ENCODE data around the gene ARHGAP24.
"Not testable (repeated sequence)": the region's sequence is repeated elsewhere in the genome, so short reads cannot be mapped to it uniquely, and the experiment has no call there.

Gene ARHGAP24

DNA sequence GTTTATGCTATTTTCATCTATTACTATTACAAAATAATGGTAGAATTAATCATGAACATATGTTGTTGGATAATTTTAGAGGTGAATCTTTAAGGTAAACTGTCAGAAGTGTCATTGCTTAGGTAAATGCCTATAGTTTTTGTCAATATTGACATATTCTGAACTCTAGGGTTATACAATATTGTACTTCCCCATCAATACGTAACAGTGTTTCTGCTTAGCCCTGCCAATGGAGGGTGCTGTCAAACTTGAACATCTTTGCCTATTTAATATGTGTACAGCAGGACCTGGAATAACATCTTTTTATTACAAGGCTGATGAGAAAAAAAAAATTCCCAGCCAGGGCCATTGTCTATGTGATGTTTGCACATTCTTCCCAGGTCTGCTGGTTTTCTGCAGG, 40.8 kb downstream of the ARHGAP24 start:
- DNase-seq (ENCODE audit: low read depth, low spot score): no peak

GRCh38 chr4:85518526-85518925, 43.6 kb downstream of the ARHGAP24 start:
- not testable (repeated sequence) for DNase-seq (ENCODE audit: low read depth, low spot score)

GRCh38 chr4:85520765-85521749, 46.1 kb downstream of the ARHGAP24 start:
- no peak for DNase-seq (ENCODE audit: low read depth, low spot score)

DNA sequence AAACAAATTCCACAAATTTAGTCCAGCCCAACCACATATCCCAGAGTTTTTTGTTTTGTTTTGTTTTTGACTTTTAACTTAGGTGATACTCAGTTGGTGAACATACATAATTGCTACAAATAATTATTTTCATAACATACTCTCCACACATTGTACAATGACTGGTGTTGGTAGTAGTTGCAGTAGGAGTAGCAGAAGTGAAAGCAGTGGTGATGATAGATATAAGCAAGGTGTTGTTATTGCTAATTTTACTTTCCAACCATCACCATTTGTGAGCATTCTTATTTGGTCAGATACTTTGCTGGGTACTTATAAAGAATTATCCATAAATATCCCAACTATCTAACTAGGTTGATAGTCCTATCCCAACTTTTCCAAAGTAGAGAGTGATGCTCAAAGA, 47.3 kb downstream of the ARHGAP24 start:
- DNase-seq (ENCODE audit: low read depth, low spot score): no peak

GRCh38 chr4:85522836-85523235, 47.9 kb downstream of the ARHGAP24 start:
- DNase-seq (ENCODE audit: low read depth, low spot score): no peak

DNA sequence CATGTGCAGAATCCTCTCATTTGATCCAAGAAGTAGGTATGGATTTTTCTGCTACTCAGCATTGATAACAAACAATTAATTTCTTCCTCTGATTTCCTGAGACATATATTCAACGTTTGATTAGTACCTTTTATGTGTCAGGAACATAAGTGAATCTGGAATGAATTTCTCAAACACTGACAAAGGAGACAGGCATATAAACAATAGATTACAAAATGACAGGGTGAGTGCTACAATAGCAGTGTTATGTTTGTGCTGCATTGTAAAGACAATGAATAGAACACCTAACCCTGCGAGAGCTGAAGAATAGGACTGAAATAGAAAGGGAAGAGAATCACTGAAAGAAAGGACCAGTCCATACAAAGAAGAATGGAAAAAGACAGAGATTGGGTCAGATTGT, 52.9 kb downstream of the ARHGAP24 start:
- no peak for DNase-seq (ENCODE audit: low read depth, low spot score)

DNA sequence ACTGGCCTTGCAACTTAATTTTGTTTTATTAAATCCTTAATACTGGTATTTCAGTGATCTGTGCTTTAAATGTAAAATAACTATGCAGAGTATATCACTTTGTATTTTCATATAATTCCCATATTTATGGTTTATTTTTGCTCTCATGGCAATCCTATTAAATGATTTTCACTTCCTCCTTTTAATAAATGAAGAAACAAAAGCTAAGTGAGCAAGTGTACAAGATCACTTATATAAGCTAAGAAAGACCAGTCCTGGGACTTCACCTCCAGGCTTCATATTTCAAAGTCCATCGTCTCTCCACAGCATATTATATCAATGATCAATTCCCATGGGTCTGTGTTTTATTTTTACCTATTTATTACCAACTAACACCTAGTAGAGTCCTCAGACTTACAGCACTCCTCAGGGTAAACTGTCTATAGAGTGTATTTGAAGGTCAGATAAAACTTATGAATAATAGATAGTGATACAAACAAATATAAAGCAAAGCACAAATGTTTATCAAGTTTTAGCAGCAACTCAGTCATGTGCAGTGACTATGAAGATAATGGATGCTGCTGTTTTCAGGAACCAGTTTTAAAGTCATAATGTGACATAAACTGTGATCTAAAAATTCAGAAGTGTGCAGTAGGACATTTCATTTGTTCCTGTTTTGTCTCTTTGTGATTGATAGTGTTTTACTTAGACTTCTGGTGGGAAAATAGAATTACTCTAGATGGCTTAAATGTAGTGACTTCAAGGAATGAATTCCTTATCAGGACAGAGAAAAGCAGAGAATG, 56.8 kb downstream of the ARHGAP24 start:
- DNase-seq (ENCODE audit: low read depth, low spot score): no peak

- no peak for DNase-seq (ENCODE audit: low read depth, low spot score)
Observed at GRCh38 chr4:85534120-85534519, 59.2 kb downstream of the ARHGAP24 start.

DNA sequence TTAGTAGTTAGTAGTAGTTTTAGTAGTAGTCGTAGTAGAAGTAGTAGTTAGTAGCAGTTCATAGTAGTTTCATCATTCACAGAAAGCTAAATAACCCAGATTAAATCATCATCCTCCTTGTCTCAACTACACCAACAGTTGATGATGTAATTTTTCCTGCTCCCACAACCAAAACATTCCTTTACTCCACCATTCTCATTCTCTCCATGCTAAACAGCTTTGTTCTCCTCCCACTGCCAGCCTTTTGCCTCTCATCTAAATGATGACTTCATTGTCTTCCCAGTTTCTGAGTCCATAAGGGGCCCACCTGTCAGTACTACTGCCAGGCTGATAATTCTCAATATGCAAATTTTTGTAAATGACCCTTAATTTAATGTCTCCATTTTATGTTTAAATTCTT, 68.9 kb downstream of the ARHGAP24 start:
- DNase-seq (ENCODE audit: low read depth, low spot score): no peak

DNA sequence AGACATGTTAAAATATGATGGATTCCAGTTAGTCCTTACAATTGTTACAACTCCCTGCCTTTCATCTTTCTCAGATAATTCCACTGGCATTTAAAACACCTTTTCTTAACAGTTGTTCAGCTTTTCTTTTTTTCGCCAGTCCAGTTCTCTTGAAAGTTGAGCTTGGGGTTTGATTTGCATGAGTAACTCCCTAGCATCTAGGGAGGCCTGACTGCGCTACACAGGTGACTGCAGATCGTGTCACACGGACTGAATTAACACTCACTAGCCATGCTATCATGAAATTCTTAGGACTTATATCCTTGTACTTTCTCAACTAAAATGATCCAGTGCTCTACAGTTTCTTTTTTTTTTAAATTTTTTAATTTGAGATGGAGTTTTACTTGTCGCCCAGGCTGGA, 69.8 kb downstream of the ARHGAP24 start:
- no peak for DNase-seq (ENCODE audit: low read depth, low spot score)

DNA sequence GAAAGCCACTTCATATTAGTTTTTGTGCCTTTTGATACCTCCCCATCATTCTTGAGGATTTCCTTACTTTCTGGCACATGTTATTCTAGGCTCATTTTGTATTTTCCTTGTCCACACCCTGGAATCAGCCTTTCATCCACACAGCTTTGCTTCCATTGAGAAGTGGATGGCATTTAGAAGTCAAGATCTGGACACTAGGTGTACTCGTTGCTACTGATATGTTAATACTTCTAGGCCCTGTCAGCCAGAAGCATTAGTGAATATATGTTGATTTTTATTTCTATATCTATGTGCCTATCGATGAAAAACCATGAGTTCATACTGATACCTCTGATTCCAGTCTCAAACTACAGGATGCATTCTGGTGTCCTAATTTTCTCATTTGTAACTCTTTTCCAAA, 73.2 kb downstream of the ARHGAP24 start:
- DNase-seq (ENCODE audit: low read depth, low spot score): no peak

DNA sequence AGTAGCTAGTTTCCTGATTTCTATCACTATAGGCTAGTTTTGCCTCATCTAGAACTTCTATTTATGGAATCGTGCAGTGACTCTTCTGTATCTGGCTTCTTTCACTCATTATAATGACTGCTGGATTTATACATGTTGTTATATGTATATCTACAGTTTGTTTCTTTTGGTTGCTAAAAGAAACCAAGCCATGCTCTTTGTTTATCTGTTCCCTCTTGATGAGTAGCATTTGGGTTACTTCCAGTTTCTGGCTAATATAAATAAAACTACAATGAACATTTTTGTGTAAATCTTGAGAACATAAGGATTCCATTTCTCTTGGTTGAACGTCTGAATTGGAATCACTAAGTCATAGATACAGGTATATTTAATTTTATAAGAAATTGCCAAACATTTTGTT, 73.9 kb downstream of the ARHGAP24 start:
- no peak for DNase-seq (ENCODE audit: low read depth, low spot score)

- DNase-seq (ENCODE audit: low read depth, low spot score): no peak
Observed at GRCh38 chr4:85555206-85555605, 80.3 kb downstream of the ARHGAP24 start.

GRCh38 chr4:85556283-85556682, 81.3 kb downstream of the ARHGAP24 start:
- DNase-seq (ENCODE audit: low read depth, low spot score): no peak

- DNase-seq (ENCODE audit: low read depth, low spot score): no peak
Observed at GRCh38 chr4:85557016-85557901, 82.3 kb downstream of the ARHGAP24 start.

- no peak for DNase-seq (ENCODE audit: low read depth, low spot score)
Observed at GRCh38 chr4:85565761-85566480, 91.0 kb downstream of the ARHGAP24 start.

DNA sequence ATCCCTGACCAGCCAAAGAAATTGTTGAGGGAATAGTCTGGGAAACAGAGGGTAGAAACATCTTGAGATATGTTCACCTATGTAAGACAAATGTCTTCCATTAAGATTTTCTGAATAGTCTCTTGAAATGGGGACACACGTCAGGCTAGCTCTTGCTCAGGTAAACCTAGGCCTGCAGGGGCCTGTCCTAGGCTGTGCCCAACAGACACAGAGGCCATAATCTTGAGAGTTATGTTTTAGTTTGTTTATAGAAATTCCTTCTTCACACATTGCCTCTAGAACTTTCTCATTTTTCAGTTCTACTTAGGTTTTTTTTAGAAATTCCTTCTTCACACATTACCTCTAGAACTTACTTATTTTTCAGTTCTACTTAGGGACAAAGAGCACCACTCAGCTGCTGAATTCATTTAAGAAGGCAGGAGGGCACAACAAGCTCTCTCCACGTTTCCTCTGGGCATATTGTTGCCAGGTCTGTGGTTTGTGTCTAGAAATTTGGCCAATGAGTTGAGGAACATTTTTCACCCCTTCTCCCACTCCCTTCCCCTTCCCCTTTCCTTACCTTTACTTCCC, 94.9 kb downstream of the ARHGAP24 start:
- no peak for DNase-seq (ENCODE audit: low read depth, low spot score)

DNA sequence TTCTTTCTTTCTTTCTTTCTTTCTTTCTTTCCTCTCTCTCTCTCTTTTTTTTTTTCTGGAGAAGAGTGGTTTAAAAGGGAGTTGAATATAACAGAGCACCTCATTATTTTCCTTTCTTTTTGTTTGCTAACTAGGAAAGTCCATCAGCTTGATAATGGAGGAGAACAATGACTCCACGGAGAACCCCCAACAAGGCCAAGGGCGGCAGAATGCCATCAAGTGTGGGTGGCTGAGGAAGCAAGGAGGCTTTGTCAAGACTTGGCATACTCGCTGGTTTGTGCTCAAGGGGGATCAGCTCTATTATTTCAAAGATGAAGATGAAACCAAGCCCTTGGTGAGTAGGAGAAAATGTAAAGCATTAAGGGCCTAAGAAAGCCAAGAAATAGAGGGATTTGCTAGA, 95.4 kb downstream of the ARHGAP24 start:
- no peak for DNase-seq (ENCODE audit: low read depth, low spot score)

DNA sequence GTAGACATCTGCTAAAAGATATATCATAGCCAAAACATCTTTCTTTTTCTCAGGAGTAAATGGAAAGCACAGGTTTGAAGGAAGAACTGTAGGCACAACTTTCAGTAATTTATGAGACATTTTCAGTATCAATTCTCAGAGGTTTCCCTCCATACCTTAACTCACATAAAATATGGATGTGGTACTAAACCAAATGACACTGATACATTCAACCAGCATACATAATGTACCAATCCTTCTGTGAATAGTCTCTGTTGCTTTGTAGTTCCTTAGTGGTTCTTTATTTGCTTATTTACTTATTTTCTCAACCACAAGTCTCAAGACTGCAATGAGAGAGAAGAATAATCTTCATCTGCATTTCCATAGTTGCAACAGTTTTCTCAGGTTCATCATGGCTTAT, 96.1 kb downstream of the ARHGAP24 start:
- DNase-seq (ENCODE audit: low read depth, low spot score): no peak

DNA sequence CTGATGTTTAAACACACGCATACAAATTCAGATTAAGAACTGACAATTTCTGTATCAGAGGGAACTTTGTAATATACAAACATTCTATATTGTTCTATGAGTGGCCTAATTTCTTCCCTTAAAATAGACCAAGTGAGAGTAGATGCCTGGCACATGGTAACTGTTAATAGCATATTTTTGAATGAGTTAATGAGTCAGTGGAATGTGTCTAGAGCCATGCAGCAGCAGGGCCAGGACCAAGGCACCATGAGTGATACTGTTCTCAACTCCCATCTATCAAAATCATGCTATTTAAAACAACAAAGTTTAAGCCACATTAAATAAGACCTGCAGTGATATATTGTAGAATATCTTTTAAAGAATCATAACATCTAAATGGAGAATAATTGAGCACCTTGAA, 98.3 kb downstream of the ARHGAP24 start:
- no peak for DNase-seq (ENCODE audit: low read depth, low spot score)

DNA sequence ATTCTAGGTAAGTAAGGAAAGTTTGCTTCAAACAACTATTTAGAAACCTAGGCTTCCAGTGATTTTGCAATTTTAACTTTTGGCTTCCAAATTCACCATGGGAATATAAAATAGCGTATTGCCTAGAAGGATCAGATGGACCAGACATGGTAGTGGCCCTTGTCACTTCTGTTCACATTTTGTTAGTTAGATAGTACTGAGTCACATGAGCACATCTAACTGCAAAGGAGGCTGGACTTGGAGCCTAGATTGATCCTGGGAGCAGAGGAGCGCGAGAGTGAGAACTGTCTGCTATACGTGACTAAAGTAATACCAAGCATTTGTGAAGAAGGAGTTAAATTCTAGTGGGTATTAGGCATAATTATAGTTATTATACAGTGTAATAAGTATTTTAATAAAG, 102.4 kb downstream of the ARHGAP24 start:
- no peak for DNase-seq (ENCODE audit: low read depth, low spot score)

All from smooth muscle cell of the brain vasculature (primary cell).